ENCODE measurements around the gene PTK7. TPM values are rescaled to one million over a fixed set of nuclear protein-coding genes. Genes with fewer than 3 reads are reported as not detected.

The PTK7 gene
- total and polyA plus RNA-seq, 2 donors (not counting 3 experiments of a cell fraction or from before 2014, with no cell fraction given) = 41.9 to 65.6 TPM

GRCh38 chr6:43088654-43089056, 12.5 kb downstream of the PTK7 start:
- Histone ChIP-seq H3K4me3 (replicated peaks in 1 of 3; ENCODE audit: insufficient read depth in 1 of 3, low read depth in 1 of 3, low read length in 3 of 3) (no peak overlapping the region), H4K20me1 (replicated peaks; ENCODE audit: control insufficient read depth, extremely low read depth, insufficient read depth, low read length) (no peaks in the 10 kb centered on the region), H2AFZ (ENCODE audit: low read depth, low read length) (no peak overlapping the region), H3K9me3 (replicated peaks; ENCODE audit: control insufficient read depth, insufficient read depth, low read length) (no peaks in the 10 kb centered on the region), H3K36me3 (ENCODE audit: control insufficient read depth in 2 of 2, extremely low read depth in 1 of 2, insufficient read depth in 2 of 2, low read length in 2 of 2) (no peaks in the 10 kb centered on the region), H3K27ac (ENCODE audit: insufficient read depth, low read depth, low read length) (no peak overlapping the region), H3K4me2 (ENCODE audit: insufficient read depth, low read length) (no peak overlapping the region), H3K4me1 (ENCODE audit: control insufficient read depth, extremely low read depth, insufficient read depth, low read length) (peaks cover 7% of the 10 kb centered on the region), H3K27me3 (ENCODE audit: control insufficient read depth in 2 of 2, insufficient read depth in 2 of 2, low read length in 2 of 2) (peaks cover 0 to 2% of the 10 kb centered on the region in 2 experiments), H3K9ac (replicated peaks; ENCODE audit: extremely low read depth, insufficient read depth, low read length) (no peak overlapping the region), H3K79me2 (ENCODE audit: control insufficient read depth, insufficient read depth, low read length) (no peaks in the 10 kb centered on the region), H3K9me1 (replicated peaks; ENCODE audit: control insufficient read depth, extremely low read depth, insufficient read depth, low read length) (no peaks in the 10 kb centered on the region)
- DNase-seq (ENCODE audit: low read depth, low spot score) = no peak
- dilution Hi-C loops (cut with MboI; ENCODE audit: extremely low pct_ligation_motif_present, low sequenced_read_pairs) (no loop called here), intact Hi-C loops (cut with micrococcal nuclease) (no loop called here)
- no peak for FAIRE-seq
- CTCF ChIA-PET = interaction anchor here (0.9 to 2.1 kb wide), 2 partner anchors 36 to 55 kb away, joined by 3 to 6 read pairs; no protein-coding TSS in a partner anchor
- POLR2A ChIA-PET = no interaction called here
- BruUV-seq (replicated peaks) = no TSS peak
- TF ChIP-seq CTCF (IDR thresholded peaks at IDR 0.05; ENCODE audit: extremely low read depth in 1 of 2, insufficient read depth in 1 of 2, low read depth in 1 of 2, low read length in 2 of 2) (no peak), EZH2 (IDR thresholded peaks at IDR 0.05; ENCODE audit: borderline replicate concordance, low read depth, low read length, severe bottlenecking) (no peak), MAX (IDR thresholded peaks at IDR 0.05; ENCODE audit: insufficient read depth, insufficient read length) (no peak), MYC (IDR thresholded peaks at IDR 0.05; ENCODE audit: low read depth, low read length) (no peak), JUN (IDR thresholded peaks at IDR 0.05; ENCODE audit: borderline replicate concordance, insufficient read depth, insufficient read length, low read depth) (no peak), POLR2AphosphoS5 (IDR thresholded peaks at IDR 0.05; ENCODE audit: insufficient read depth, low read depth, low read length) (no peak), GATA2 (IDR thresholded peaks at IDR 0.05; ENCODE audit: insufficient read depth, insufficient read length, low read depth, low read length) (no peak), POLR2A (IDR thresholded peaks at IDR 0.05; ENCODE audit: low read depth, low read length) (no peak), FOS (IDR thresholded peaks at IDR 0.05; ENCODE audit: borderline replicate concordance, insufficient read depth, low read length) (no peak)
